Lung (tissue), 13 donors: ENCODE measurements around the gene BTBD2. TPM values are rescaled to one million over a fixed set of nuclear protein-coding genes. Genes with fewer than 3 reads are reported as not detected.
A peak's percentile ranks its signal among the peaks of the same experiment; 100 is the strongest.

Experiments used
- ATAC-seq: fragments of 200-7000 bp; cut with Tn5 transposase; one replicate; pipeline ENCODE4 v1.9.1; 2020; ENCODE audit warnings: moderate number of reproducible peaks; ENCODE audit not compliant: insufficient read depth, low FRiP score
- DNase-seq, 3 donors: peaks; one replicate each; pipeline ENCODE4 v3.0.0-alpha.2; 2013 to 2017
- H3K27ac ChIP-seq, 2 donors: one replicate each; pipeline ENCODE4 v1.5.1; 2013; ENCODE audit warnings: mild to moderate bottlenecking in 2 of 2, moderate library complexity in 2 of 2, control low read depth in 1 of 2, inconsistent platforms in 1 of 2, low read depth in 1 of 2, low read length in 1 of 2
- H3K27me3 ChIP-seq, 3 donors: one replicate each; pipeline ENCODE4 v1.5.1; 2013; ENCODE audit warnings: low read length in 2 of 3; ENCODE audit not compliant: control insufficient read depth in 3 of 3, insufficient read depth in 3 of 3
- H3K36me3 ChIP-seq, 4 donors: one replicate each; pipeline ENCODE4 v1.5.1; 2013; ENCODE audit warnings: low read length in 4 of 4, mild to moderate bottlenecking in 1 of 4, moderate library complexity in 1 of 4; ENCODE audit not compliant: control insufficient read depth in 4 of 4, insufficient read depth in 4 of 4
- H3K4me1 ChIP-seq, 5 donors: one replicate each; pipeline ENCODE4 v1.5.1; 2013; ENCODE audit warnings: low read length in 5 of 5, mild to moderate bottlenecking in 2 of 5, moderate library complexity in 1 of 5; ENCODE audit not compliant: control insufficient read depth in 5 of 5, insufficient read depth in 5 of 5
- H3K4me3 ChIP-seq: one replicate; pipeline ENCODE4 v1.5.1; 2013; ENCODE audit warnings: mild to moderate bottlenecking, control low read depth, moderate library complexity
- H3K9ac ChIP-seq, 2 donors: one replicate each; pipeline ENCODE4 v1.5.1; 2013; ENCODE audit warnings: low read length in 2 of 2, control low read depth in 1 of 2; ENCODE audit not compliant: insufficient read depth in 1 of 2
- H3K9me3 ChIP-seq, 4 donors: one replicate each; pipeline ENCODE4 v1.5.1; 2013; ENCODE audit warnings: low read length in 3 of 4, mild to moderate bottlenecking in 1 of 4, moderate library complexity in 1 of 4; ENCODE audit not compliant: control insufficient read depth in 4 of 4, insufficient read depth in 3 of 4
- CTCF ChIP-seq: IDR thresholded peaks from 2 replicates; pipeline ENCODE4 v1.5.1; 2012; ENCODE audit warnings: mild to moderate bottlenecking; ENCODE audit errors: control extremely low read depth, extremely low read depth
- WGBS, 2 donors: extraction: QIAGEN DNeasy Blood & Tissue Kit; methylation state at CpG; one replicate each; pipeline ENCODE4 v1.1.7; 2013; 5-methylcytosine and 5-hydroxymethylcytosine counted together
- polyA plus RNA-seq, 2 donors: library from polyadenylated mRNA; stranded (reverse); fragments of 200-250 nt; gene quantifications; one replicate each; pipeline ENCODE4 v1.2.1, GENCODE V29; 2013
- small RNA-seq: library from RNA; depleted of rRNA; stranded (forward); fragments of <200 nt; gene quantifications from one replicate; pipeline ENCODE3, GENCODE V24; 2014; ENCODE audit warnings: low replicate concordance
- total RNA-seq, 2 donors: library from RNA; depleted of rRNA in 1 of 2; stranded (reverse); fragments of >200 nt in 1 of 2; gene quantifications; one replicate each; pipeline ENCODE4 v1.2.1, GENCODE V29; 2014 to 2021
- donor health status: control.
- donor health status: control.
- donor health status: Bipolar disorder and iron deficiency.
- donor health status: healthy.
- donor health status: DM: yes; HTN: yes; CAD: no.

The BTBD2 gene
- total and polyA plus RNA-seq, 4 donors, result 35.5 to 62.3 (median 44.8) TPM

DNA sequence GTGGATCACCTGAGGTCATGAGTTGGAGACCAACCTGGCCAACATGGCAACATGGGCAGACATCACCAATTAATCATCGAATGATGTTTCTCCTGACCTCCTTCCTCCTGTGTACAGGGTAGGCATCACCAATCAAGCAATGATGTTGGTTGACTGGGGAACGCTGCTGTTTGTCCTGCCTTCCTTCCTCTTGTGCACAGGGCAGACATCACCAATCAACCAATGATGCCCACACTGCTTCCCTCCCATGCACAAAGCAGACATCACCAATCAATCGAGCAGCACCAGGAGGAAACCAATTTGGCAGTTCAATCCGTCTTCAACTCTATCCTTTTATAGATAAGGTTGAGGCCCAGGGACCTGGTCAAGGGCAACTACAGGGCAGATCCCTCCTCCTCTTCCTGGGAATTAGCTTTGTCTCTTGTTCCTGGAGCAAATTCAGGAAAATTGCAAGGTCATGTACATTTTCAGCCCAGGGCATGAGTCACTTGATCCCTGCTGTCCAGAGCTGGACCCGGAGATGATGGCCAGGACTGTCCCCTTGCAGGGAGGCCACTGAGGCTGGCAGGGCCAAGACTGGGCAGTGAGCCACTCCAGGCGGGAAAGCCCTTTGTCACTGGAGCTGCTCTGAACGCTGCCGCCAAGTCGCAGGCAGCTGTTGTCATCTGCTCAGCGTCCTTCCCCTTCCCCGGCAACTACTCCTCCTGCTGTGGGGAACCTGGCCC lies 79.9 kb downstream of the BTBD2 start:
- no peak overlapping the region for H3K4me3 ChIP-seq
- H3K27me3 ChIP-seq, result no peaks in the 10 kb centered on the region
- no peaks in the 10 kb centered on the region for H3K36me3 ChIP-seq
- H3K27ac ChIP-seq, result peak overlapping the region in 1 of 2 donors; percentile 9
- no peak for ATAC-seq
- DNase-seq, result peak; percentile 52 to 68 (median 52)
- TF ChIP-seq CTCF, result no peak
- H3K9me3 ChIP-seq, result peaks cover 0 to 4% (median 2%) of the 10 kb centered on the region in 4 donors
- H3K9ac ChIP-seq, result peak overlapping the region in 1 of 2 donors; percentile 28
- 55 to 79% methylated on average over 11 of the region's 11 CpGs for WGBS, 2 donors
- peaks cover 0 to 15% (median 4%) of the 10 kb centered on the region in 5 donors for H3K4me1 ChIP-seq

Small RNA genes lying within 50 kb of the gene (small RNA-seq; reads per million reads assigned to genes)
- gene AC007136.1, result not detected

Other genes with a start within 250 kb of the BTBD2 start
- gene ATP8B3, start 203.4 kb downstream of the BTBD2 start, total RNA-seq, result 1 to 10 TPM; 2.2 to 2.4 TPM
- gene ATP8B3, start 203.4 kb downstream of the BTBD2 start, polyA plus RNA-seq, result 1 to 10 TPM in 1 of 2 donors, under 1 TPM in 1; 0.69 to 1.3 TPM
- 10 to 100 TPM; 15.6 to 40.3 TPM for gene REXO1, start 167.2 kb downstream of the BTBD2 start, total RNA-seq
- 10 to 100 TPM; 22.3 to 32.0 TPM for gene REXO1, start 167.2 kb downstream of the BTBD2 start, polyA plus RNA-seq
- gene KLF16, start 152.1 kb downstream of the BTBD2 start, total RNA-seq, result 10 to 100 TPM in 1 of 2 donors, 1 to 10 TPM in 1; 3.3 to 25.6 TPM
- 10 to 100 TPM; 13.8 to 17.8 TPM for gene KLF16, start 152.1 kb downstream of the BTBD2 start, polyA plus RNA-seq
- 10 to 100 TPM; 68.8 to 84.9 TPM for gene ABHD17A, start 130.2 kb downstream of the BTBD2 start, total RNA-seq
- gene ABHD17A, start 130.2 kb downstream of the BTBD2 start, polyA plus RNA-seq, result 100 to 1,000 TPM in 1 of 2 donors, 10 to 100 TPM in 1; 97.0 to 110 TPM
- gene ADAT3, start 110.3 kb downstream of the BTBD2 start, total RNA-seq, result 10 to 100 TPM in 1 of 2 donors, 1 to 10 TPM in 1; 4.0 to 11.9 TPM
- 1 to 10 TPM; 6.4 to 7.2 TPM for gene ADAT3, start 110.3 kb downstream of the BTBD2 start, polyA plus RNA-seq
- gene SCAMP4, start 110.3 kb downstream of the BTBD2 start, total RNA-seq, result 10 to 100 TPM; 63.4 to 86.6 TPM
- 10 to 100 TPM; 45.7 to 49.1 TPM for gene SCAMP4, start 110.3 kb downstream of the BTBD2 start, polyA plus RNA-seq
- gene CSNK1G2, start 74.5 kb downstream of the BTBD2 start, total RNA-seq, result 10 to 100 TPM; 50.0 to 74.4 TPM
- gene CSNK1G2, start 74.5 kb downstream of the BTBD2 start, polyA plus RNA-seq, result 10 to 100 TPM; 67.1 to 80.2 TPM
- gene MKNK2, start 35.5 kb upstream of the BTBD2 start, total RNA-seq, result 100 to 1,000 TPM; 107 to 333 TPM
- gene MKNK2, start 35.5 kb upstream of the BTBD2 start, polyA plus RNA-seq, result 100 to 1,000 TPM; 132 to 189 TPM
- 10 to 100 TPM; 45.2 to 86.6 TPM for gene MOB3A, start 80.6 kb upstream of the BTBD2 start, total RNA-seq
- 10 to 100 TPM; 17.7 to 44.9 TPM for gene MOB3A, start 80.6 kb upstream of the BTBD2 start, polyA plus RNA-seq
- gene IZUMO4, start 81.2 kb upstream of the BTBD2 start, total RNA-seq, result 1 to 10 TPM; 5.0 to 8.4 TPM
- gene IZUMO4, start 81.2 kb upstream of the BTBD2 start, polyA plus RNA-seq, result 1 to 10 TPM; 6.1 to 9.8 TPM
- 100 to 1,000 TPM in 1 of 2 donors, 10 to 100 TPM in 1; 69.9 to 144 TPM for gene AP3D1, start 135.9 kb upstream of the BTBD2 start, total RNA-seq
- gene AP3D1, start 135.9 kb upstream of the BTBD2 start, polyA plus RNA-seq, result 100 to 1,000 TPM in 1 of 2 donors, 10 to 100 TPM in 1; 55.3 to 101 TPM
- gene DOT1L, start 148.2 kb upstream of the BTBD2 start, total RNA-seq, result 10 to 100 TPM; 20.4 to 46.4 TPM
- gene DOT1L, start 148.2 kb upstream of the BTBD2 start, polyA plus RNA-seq, result 10 to 100 TPM; 13.0 to 19.2 TPM
- 10 to 100 TPM; 64.4 to 64.6 TPM for gene PLEKHJ1, start 220.6 kb upstream of the BTBD2 start, total RNA-seq
- 10 to 100 TPM; 70.1 to 76.4 TPM for gene PLEKHJ1, start 220.6 kb upstream of the BTBD2 start, polyA plus RNA-seq
- 100 to 1,000 TPM in 1 of 2 donors, 10 to 100 TPM in 1; 67.5 to 113 TPM for gene SF3A2, start 221.1 kb upstream of the BTBD2 start, total RNA-seq
- gene SF3A2, start 221.1 kb upstream of the BTBD2 start, polyA plus RNA-seq, result 10 to 100 TPM; 37.2 to 58.5 TPM
- gene AMH, start 233.6 kb upstream of the BTBD2 start, total RNA-seq, result 1 to 10 TPM; 2.1 to 3.5 TPM
- 1 to 10 TPM in 1 of 2 donors, under 1 TPM in 1; 0.73 to 1.4 TPM for gene AMH, start 233.6 kb upstream of the BTBD2 start, polyA plus RNA-seq
- gene JSRP1, start 240.7 kb upstream of the BTBD2 start, total RNA-seq, result 1 to 10 TPM in 1 of 2 donors, under 1 TPM in 1; 0.61 to 2.3 TPM
- 1 to 10 TPM in 1 of 2 donors, under 1 TPM in 1; 0.69 to 1.1 TPM for gene JSRP1, start 240.7 kb upstream of the BTBD2 start, polyA plus RNA-seq